ENCODE results near the gene ORAI1.
"Not testable (repeated sequence)": the region's sequence is repeated elsewhere in the genome, so short reads cannot be mapped to it uniquely, and the experiment has no call there.

ORAI1 gene

DNA sequence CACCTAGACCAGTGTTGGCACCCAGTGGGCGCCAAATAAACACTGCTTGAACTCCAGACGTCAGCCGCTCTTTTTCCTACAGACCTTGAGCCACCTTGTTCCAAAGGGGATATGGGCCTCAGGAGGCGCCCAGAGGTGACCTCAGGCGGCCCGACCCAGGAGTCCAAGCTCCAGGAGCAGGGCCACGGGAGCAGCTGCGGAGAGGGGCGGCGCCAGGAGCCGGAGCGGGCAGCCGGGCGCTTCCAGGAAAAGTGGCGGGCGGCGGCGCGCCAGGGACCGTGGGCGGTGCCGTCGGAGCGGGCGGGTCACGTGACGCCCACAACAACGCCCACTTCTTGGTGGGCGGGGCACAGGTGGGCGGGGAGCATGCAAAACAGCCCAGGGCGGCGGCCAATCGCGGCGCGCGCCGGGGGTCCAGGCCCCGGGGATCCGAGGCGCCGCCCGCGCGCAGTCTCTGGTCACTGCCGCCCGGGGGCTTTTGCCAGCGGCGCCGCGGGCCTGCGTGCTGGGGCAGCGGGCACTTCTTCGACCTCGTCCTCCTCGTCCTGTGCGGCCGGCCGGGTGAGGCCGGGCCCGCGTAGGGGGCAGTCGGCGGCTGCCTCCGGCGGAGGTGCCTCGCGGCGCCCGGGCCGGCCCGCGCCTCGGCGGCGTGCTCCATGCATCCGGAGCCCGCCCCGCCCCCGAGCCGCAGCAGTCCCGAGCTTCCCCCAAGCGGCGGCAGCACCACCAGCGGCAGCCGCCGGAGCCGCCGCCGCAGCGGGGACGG is at the start of gene ORAI1:
Gene ORAI1, plus strand, starts transcription at position 444 of the 766 bp plus-strand sequence.
- peak; percentile 85 for DNase-seq

DNA sequence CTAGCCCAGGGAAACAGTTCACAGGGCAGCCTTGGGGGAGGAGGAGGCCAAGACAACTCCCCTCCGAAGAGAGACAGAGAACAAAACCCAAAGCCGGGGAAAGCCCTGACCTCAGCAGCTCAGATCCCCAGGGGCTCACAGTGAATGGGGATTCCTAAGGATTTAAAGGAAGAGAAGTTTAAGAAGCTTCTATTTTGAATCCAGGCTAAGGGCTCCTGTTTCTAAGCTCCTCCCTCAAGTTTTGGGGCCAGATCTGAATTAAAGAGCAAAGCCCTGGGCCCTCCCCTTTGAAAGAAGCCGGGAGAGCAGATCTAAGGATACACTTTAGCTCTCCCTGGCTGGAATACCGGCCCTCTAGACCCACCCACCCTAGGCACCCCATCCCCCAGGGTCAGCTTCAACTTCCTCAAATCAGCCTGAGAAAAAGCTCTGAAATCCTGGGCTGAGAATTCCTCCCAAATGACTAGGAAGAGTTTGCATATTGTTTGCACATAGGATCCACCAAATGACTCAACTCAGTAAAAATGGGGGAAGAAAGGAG is 49.4 kb upstream of the ORAI1 start:
- DNase-seq: peak; percentile 74

DNA sequence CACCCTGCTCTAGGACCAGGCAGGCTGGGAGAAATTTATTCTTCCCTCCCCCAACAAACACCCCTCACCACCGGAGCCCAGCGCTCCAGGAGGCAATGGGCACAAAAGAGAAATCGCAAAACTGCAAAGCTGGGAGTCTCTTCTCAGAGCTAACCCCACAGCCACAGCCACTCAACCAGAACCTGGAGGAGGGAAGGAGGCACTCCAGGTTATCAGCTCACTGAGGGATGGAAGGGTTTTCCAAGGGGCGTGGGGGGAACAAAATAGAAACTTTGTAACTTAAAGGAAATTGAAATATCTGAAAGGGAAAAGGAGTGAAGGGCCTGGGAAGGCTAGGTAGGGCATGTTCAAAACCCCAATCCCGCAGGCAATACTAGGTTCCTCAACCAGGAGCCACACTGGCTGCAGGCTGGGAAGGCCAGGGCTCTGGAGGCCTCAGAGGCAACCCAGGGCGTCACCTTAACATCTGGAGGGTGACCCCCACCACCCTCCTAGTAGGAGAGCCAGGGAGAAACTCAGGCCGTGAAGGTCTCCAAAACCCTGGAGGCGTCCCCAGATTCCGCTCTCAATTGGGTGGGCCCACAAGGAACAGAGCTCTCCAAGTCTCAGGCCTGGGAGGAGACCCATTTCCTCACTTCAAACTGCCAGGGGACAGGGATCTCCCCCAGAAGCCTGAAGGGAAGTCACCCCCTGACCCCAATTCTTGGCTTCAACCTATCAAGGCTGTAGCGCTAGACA is 48.7 kb upstream of the ORAI1 start:
- DNase-seq: peak; percentile 40

DNA sequence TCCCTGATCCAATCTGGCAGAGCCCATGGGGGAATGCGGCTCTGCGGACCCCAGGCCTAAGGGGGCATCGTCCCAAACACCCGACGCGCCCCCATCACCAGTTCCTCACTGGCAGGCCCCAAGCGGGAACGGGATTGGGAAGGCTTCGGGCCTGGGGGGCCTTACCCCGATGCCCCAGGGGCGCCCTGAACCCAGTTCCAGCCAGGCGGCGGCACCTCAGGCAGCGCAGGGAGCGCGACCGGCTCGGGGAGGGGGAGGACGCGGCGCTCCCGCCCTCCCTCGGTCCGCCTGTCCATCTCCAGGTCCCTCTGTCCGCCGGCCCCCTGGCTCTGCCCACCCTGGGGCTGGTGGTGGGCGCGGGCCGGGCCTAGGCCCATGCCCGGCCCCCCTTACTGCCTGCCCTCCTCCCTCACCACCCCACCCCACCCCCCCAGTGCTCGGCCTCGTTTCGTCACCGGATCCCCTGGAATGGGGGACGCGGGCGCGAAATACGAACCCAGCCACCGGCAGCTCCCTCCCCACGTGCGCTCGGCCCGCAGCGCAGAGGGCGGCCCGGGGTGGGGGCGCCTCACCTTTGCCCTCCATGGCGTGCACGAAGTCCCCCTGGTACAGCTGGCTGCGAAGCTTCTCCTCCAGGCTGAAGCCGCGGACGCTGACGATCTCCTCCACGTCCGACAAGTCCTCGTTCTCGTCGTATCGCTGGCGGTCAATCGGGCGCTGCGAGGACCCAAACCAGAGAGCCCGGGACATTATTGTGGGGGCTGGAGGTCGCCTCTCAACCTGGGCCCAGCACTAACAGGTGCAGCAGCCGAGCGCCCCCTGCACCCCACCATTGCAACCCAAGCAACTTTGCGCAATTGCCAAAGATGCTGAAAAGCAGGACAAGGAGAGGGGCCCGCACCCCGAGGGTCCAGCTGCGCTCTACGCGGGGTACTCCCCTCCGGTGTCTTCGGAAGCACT is 47.8 kb upstream of the ORAI1 start:
- no peak for DNase-seq

DNA sequence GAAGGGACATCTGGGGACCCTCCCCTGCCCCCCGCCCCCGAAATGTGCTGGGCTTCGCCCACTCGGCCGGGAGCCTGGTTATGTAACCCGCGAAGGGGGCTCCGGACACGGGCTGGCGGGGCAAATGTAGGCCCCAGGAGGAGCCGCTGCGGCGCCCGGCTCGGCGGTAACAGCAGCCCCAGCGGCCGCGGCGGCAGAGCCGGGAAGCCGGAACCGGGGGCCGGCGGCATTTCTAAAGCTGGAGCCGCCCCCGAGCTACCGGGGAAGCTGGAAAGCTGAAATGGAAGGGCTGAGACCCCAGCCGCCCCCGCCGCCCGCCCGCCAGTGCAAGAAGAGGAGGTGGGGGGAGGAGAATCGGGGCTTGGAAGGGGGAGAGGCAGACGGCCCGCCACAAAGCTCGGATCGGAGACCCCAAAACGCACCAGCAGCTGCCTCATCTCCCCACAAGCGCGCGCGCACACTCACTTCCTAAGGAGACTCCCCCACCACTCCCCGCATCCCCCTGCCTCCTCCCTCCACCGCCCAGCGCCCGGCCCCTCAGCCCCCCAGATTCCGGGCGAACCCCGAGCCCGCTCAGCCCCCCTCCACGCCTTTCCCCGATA is 47.0 kb upstream of the ORAI1 start:
- no peak for DNase-seq

DNA sequence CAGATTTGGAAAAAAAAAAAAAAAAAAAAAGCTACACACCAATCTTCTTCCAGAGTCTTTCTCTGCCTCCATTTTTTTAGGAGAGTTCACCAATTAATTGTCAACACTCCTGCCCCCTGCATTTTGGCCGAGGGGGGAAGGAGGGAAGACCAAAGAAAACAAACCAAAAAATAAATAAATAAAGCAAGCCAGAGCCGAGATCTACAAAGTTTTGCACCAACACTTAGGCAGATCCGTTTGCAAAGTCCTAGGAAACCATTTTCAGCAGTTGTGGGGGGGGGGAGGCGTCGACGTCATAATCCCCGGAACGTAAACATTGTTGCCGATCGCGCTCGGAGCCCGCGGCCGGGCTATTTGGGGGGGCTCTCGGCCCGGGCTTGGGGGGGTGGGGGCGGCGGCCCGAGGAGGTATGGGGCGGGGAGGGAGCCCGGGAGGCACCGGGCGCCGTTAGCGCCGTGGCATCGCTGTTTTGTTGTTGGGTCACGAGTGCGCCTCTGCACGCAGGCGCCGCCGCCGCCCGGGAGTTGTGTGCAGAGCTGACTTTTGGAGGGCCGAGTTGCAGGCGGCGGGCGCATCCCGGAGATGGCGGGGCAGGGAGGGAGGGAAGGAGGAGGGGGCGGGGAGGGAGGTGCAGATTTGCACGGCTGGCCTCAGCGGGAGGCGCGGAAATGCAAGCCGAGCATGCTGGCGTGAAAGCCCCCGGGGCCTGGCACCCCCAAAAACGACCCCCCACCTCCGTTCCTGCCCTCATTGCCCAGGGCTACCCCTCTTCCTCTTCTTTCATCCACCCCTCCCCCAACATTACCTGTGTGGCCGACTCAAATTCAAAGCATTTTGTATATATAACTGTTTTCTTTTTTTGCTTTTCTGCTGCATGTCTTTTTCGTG is 46.1 kb upstream of the ORAI1 start:
- peak; percentile 32 for DNase-seq

DNA sequence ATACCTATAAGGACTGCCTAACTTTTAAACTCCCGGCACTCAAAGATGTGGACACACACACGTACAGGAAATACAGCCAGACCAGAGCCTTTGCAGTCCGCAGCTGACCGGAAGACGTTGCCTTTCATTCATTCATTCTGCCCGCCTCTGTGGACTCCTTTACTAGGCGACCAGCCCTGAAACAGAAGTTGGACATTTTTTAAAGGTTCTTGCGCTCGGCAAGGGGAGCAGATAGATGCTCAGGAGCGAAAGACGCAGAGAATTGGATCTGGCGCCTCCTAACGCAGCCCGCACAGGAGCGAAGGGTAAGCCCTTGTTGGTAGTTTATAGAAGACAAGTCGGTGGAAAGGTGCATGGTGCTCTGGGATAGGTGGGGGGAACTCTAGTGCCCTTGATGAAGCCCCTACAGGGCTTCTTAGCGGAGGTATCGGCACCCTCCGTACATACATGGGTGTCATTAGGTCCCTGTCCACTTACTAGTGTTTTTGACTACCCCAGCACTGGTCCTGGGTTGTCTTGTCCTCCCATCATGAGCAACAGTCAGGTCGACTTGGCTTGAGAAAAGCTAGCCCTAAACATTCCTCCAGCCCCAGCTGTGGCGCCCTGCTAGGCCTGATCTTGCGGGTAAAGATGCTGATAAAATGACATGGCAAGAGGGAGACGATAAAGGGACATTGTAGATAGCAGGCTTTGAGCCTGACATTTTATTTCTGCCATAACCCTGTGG is 45.2 kb upstream of the ORAI1 start, which contains the start of gene KDM2B:
Gene KDM2B, minus strand, starts transcription at position 65 of the 727 bp plus-strand sequence. CDS start 112 bp downstream, outside the sequence.
- no peak for DNase-seq

DNA sequence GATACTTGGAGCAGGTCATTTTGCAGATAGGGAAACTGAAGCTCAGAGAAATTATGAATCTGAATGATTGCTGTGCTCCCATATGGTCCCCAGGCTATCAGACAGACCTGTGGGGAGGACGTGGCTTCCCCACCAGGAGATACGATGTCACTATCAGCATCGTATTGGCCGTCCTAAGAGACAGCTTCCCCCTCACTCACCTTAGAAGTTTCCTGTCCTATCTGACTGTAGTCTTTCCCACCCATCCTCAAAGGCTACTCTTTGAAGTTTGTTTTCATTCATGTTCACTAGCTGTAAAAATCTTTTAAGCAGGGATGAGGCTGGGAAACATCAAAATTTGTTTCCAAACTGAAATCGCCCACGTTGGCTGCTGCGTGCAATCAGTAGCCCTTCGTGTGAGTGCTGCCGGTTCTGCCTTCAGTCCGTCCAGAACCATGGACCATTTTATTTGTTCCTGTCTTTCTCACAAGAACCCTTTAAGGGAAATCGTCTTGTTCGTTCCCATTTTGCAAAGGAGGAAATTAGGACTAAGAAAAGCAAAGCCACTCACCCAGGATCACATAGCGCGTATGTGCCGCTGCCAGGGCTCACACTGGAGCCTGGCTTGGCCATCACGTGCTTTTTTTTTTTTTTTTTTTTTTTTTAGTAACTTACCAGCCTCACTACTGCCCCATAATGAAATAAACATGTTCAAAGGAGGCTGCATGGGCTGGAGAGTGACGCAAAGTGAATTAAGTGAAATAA is 44.5 kb upstream of the ORAI1 start:
- no peak for DNase-seq

DNA sequence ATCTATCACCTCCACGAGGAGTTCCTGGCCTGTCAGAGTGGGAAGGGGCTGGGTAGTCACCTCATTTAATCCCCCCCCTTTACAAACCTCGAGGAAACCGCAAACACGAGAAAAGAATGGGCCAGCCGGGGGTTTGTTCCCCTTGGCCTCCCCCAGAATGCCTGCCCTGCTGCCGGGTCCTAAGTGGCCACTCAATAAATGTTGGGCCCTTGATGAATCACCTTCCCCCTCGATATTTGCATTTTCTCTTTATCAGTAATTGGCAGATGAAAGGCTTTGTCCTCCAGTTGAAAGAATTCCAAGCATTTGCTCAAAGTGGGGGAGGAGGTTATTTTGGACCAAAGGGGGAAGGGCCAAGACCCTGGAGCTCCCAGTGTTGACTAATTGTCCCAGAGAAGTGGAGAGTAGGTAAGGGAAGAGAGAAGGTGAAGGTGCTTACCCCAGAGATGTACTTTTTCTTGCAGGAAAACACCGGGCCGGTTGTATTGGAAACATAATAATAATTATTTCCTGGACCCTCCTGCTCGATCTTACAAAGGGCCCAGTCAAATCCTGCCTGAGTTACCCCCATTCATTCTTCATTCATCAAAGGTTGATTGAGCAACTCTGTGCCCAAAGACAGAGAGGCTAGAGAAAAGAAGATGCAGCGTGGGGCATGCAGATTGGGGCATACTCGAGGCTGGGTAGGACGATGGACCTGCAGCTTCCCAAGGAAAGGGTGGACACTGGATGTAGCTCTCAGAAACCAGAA is 43.6 kb upstream of the ORAI1 start:
- DNase-seq: peak; percentile 21

DNA sequence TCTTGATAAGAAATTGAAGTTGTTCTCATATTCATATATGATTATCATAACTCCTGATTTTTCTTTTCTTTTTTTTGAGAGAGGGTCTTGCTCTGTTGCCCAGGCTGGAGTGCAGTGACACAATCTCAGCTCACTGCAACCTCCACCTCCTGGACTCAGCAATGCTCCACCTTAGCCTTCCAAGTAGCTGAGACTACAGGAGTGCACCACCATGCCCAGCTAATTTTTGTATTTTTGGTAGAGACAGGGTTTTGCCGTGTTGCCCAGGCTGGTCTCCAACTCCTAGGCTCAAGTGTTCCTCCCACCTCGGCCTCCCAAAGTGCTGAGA is 43.0 kb upstream of the ORAI1 start:
- DNase-seq: not testable (repeated sequence)

DNA sequence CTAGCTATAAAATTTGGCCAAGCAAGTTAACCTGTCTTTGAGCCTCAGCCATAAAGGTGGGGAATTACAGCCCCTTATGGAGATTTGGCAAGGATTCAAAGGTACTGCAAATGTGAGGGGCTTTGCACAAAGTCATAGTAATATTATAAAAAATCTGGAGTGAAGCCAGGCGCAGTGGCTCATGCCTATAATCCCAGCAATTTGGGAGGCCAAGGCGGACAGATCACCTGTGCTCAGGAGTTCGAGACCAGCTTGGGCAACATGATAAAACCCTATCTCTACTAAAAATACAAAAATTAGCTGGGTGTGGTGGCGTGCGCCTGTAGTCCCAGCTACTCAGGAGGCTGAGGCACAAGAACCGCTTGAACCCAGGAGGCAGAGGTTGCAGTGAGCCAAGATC is 41.4 kb upstream of the ORAI1 start:
- DNase-seq: not testable (repeated sequence)

DNA sequence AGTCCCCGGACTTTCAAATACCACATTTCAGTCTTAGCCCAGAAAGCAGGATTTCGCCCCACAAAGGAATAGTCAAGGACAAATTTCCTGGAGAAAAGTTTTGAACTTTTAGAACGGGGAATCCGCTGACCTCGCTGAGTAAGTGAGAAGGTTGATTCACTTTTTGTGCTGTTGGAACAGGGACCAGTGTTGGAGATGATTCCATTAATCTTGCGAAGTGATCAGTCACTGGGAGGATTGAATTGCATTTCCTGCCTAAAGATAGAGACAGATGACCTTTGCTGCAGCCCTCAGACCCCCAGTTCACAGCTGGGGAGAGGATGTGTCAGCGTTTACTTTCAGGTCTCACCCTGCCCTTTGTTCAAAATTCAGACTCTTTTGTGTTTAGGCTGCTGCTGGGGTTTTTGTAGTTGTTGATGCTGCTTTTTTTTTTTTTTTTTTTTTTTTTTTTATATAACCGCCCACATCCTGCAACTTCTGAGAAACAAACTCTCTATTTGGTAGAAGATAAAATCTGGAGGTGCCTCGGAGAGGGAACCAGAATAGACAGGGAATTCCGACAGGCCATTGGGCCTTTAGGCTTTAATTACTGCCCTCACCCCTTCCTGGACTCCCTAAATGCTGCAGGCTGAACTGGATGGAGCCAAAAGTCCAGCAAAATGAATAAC is 35.7 kb upstream of the ORAI1 start:
- no peak for DNase-seq

DNA sequence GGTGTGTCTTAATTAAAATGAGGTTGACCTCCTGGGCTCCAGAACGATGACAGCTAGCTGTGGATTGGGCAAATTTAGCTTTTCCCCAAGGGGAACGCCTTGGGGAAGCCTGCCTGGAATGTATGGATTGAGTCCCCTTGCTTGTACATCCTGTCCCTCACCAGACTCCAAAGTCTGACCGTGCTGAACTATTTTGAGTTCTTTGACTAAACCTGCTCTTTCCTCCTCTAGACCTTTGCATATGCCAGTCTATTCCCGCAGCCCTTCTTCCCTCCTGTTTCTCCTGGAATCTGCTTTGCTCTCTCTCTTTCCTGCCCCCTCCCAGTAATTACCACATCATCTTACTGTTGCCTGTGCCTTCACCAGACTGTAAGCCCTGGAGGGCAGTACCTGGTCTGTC is 34.0 kb upstream of the ORAI1 start:
- no peak for DNase-seq

DNA sequence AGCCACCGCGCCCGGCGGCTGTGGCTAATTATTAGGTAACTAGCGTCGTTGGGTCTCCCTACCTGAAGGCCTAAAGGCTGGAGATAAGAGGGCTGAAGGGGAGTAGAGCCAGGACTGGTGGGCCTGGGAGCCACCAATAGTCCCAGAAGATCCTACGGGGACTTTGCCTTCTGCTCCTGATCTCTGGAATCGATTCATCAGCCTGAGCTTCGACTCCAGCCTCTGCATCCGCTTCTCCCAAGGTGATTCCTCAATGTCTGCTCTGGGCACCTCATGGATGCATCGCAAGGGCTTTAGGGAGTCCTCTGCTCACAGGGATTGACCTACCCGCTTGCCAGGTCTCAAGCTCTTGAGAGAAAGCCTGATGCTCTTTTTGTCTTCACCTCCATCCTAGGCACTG is 30.8 kb upstream of the ORAI1 start:
- DNase-seq: no peak

DNA sequence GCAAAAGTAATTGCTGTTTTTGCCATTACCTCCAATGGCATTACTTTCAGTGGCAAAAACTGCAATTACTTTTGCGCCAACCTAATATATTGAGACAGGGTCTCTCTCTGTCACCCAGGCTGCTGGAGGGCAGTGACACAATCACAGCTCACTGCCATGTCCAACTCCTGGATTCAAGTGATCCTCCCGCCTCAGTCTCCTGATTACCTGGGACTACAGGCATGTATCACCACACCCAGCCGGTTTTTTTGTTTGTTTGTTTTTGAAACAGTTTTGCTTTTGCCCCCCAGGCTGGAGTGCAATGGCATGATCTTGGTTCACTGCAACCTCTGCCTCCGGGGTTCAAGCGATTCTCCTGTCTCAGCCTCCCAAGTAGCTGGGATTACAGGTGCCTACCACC is 29.8 kb upstream of the ORAI1 start:
- DNase-seq: no peak

DNA sequence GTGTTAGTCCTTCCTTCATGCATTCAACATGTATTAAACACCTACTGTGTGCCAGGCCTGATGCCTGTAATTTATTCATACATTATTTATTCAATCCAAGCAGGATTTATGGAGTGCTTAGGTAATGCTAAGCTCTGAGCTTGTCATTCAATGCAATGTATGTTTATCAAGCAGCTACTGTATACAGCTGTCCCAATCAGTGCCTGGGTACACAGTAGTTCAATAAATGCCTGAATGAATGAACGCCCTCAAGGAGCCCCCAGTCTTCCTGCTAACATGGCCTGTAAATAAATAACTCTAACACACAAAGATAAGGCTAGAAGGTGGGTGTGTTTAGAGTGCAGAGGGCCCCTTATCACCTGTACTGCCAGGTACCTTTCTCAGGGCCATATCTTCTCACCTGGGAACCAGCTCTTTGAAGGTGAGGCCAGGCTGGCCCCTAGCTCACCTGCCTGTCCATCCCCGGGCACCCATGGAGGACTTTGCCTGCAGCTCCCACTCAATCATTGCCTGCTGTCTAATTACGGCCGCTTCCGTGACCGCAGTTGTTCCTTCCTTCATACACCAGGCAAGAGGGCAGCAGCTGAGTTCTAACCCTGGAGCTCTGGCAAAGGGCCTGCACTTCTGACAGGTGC is 25.5 kb upstream of the ORAI1 start:
- no peak for DNase-seq

DNA sequence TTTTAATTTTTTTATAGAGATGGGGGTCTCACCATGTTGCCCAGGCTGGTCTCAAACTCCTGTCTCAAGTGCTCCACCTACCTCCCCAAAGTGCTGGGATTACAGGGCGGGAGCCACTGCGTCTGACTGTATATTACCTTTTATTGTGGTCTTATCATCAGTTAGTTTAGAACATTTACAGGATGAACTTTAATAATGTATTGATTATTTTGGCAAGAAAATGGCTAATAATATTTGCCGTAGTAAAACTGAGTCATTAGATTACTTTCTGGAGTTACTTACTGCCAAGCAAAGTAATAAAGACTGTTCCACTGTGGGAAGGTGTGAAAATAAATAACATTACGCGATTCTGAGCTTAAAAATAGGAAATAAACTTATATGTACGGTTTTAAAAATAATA is 23.6 kb upstream of the ORAI1 start:
- DNase-seq: no peak

DNA sequence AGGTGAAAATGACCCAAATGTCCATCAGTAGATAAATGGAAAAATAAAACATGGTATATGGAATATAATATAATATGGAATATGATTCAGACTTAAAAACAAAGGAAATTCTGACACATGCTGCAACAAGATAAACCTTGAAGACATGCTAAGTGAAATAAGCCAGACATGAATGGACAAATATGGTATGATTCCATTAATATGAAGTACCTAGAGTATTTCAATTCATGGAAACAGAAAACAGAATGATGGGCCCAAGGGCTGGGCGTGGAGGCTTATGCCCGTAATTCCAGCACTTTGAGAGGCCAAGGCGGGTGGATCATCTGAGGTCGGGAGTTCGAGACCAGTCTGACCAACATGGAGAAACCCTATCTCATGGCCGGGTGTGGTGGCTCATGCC is 22.7 kb upstream of the ORAI1 start:
- DNase-seq: no peak
